BLaER1 (cell line): ENCODE results near the gene EXOC2.
"Not testable (repeated sequence)": the region's sequence is repeated elsewhere in the genome, so short reads cannot be mapped to it uniquely, and the experiment has no call there.

Experiments
- H3K27ac ChIP-seq: shearing (Covaris generic); formaldehyde crosslinking; 2 replicates; pipeline ENCODE4 v1.8.1; 2022
- H3K27me3 ChIP-seq: shearing (Covaris generic); formaldehyde crosslinking; 2 replicates; pipeline ENCODE4 v1.8.1; 2022
- H3K36me3 ChIP-seq: shearing (Covaris generic); formaldehyde crosslinking; 2 replicates; pipeline ENCODE4 v1.8.1; 2022
- H3K4me1 ChIP-seq: shearing (Covaris generic); formaldehyde crosslinking; 2 replicates; pipeline ENCODE4 v1.8.1; 2022
- H3K4me2 ChIP-seq: shearing (Covaris generic); formaldehyde crosslinking; 2 replicates; pipeline ENCODE4 v1.8.1; 2022
- H3K4me3 ChIP-seq: shearing (Covaris generic); formaldehyde crosslinking; 2 replicates; pipeline ENCODE4 v1.8.1; 2022
- H3K9ac ChIP-seq: shearing (Covaris generic); formaldehyde crosslinking; 2 replicates; pipeline ENCODE4 v1.8.1; 2022
- H3K9me3 ChIP-seq: shearing (Covaris generic); formaldehyde crosslinking; 2 replicates; pipeline ENCODE4 v1.8.1; 2022
- H4K20me1 ChIP-seq: shearing (Covaris generic); formaldehyde crosslinking; 2 replicates; pipeline ENCODE4 v1.8.1; 2022
- Cebpa-rat ChIP-seq: shearing (Covaris generic); IDR thresholded peaks from 2 replicates; pipeline ENCODE4 v1.8.1; 2022

EXOC2 gene

DNA sequence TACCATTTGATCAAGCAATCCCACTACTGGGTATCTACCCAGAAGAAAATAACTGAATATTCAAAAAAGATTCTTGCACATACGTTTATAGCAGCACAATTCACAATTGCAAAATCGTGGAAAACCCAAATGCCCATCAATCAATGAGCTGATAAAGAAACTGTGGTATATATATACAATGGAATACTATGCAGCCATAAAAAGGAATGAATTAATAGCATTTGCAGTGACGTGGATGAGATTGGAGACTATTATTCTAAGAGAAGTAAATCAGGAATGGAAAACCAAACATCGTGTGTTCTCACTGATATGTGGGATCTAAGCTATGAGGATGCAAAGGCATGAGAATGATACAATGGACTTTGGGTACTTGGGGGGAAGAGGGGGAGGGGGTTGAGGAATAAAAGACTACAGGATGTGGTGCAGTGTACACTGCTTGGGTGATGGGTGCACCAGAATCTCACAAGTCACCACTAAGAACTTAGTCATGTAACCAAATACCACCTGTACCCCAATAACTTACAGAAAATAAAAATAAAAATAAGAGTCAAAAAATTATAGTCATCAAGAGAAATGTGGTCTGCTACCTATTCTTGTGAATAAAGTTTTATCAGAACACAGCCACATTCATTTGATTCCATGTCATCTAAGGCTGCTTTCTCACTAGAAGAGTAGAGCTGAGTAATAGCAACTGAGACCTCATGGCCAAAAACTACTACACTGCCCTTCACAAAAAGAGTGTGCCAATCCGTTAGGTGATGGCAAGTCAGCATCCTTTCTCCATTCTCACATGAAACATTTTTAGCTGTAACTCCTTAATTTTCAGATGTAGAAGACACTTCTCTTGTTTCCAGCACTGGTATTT is 27.3 kb downstream of the EXOC2 start:
- TF ChIP-seq Cebpa-rat: no peak
- Histone ChIP-seq H3K4me2 (no peak overlapping the region), H3K4me3 (no peak overlapping the region)

GRCh38 chr6:663788-664187 is 29.2 kb downstream of the EXOC2 start:
- not testable (repeated sequence) for H3K9ac ChIP-seq, H3K36me3 ChIP-seq, H3K27me3 ChIP-seq, H4K20me1 ChIP-seq, H3K4me2 ChIP-seq, H3K4me3 ChIP-seq, H3K4me1 ChIP-seq, H3K27ac ChIP-seq
- peaks cover 31% of the 10 kb centered on the region for H3K9me3 ChIP-seq

More for the DNA sequence above, 27.3 kb downstream of the EXOC2 start:
- Histone ChIP-seq H3K27me3 (no peaks in the 10 kb centered on the region), H3K4me1 (peaks cover under 1% of the 10 kb centered on the region; the same call in 1 of the 2 replicates), H3K9me3 (peaks cover 31% of the 10 kb centered on the region), H3K36me3 (peaks cover 14% of the 10 kb centered on the region; the same call in 1 of the 2 replicates), H3K9ac (no peak overlapping the region), H3K27ac (no peak overlapping the region), H4K20me1 (peaks cover 14% of the 10 kb centered on the region; the same call in 1 of the 2 replicates)

- TF ChIP-seq Cebpa-rat: no peak
- no peaks in the 10 kb centered on the region; the same call in 1 of the 2 replicates for H4K20me1 ChIP-seq
- no peaks in the 10 kb centered on the region for H3K27me3 ChIP-seq
- H3K36me3 ChIP-seq: peaks cover 14% of the 10 kb centered on the region
- peaks cover 37% of the 10 kb centered on the region for H3K9me3 ChIP-seq
- peak overlapping the region; percentile 48 for H3K4me2 ChIP-seq
- H3K9ac ChIP-seq: no peak overlapping the region
- no peak overlapping the region for H3K27ac ChIP-seq
- peaks cover 6% of the 10 kb centered on the region for H3K4me1 ChIP-seq
- no peak overlapping the region for H3K4me3 ChIP-seq
These were observed 33.0 kb downstream of the EXOC2 start for GRCh38 chr6:659716-660581.

- no peak for TF ChIP-seq Cebpa-rat
- no peak overlapping the region for H3K27ac ChIP-seq
- no peak overlapping the region for H3K4me2 ChIP-seq
- no peaks in the 10 kb centered on the region for H3K27me3 ChIP-seq
- no peak overlapping the region for H3K4me3 ChIP-seq
- H3K36me3 ChIP-seq: peaks cover 19% of the 10 kb centered on the region
- H3K4me1 ChIP-seq: peaks cover 6% of the 10 kb centered on the region
- no peaks in the 10 kb centered on the region; the same call in 1 of the 2 replicates for H4K20me1 ChIP-seq
- peaks cover 42% of the 10 kb centered on the region for H3K9me3 ChIP-seq
- no peak overlapping the region for H3K9ac ChIP-seq
These were observed 34.7 kb downstream of the EXOC2 start for GRCh38 chr6:658244-658643.

GRCh38 chr6:657743-658142 is 35.2 kb downstream of the EXOC2 start:
- Histone ChIP-seq H4K20me1 (no peaks in the 10 kb centered on the region; the same call in 1 of the 2 replicates), H3K27ac (no peak overlapping the region), H3K36me3 (peaks cover 19% of the 10 kb centered on the region), H3K9ac (no peak overlapping the region), H3K9me3 (peaks cover 39% of the 10 kb centered on the region), H3K27me3 (no peaks in the 10 kb centered on the region), H3K4me1 (peaks cover 6% of the 10 kb centered on the region), H3K4me2 (no peak overlapping the region), H3K4me3 (no peak overlapping the region)
- TF ChIP-seq Cebpa-rat: no peak

GRCh38 chr6:656460-657252 is 36.3 kb downstream of the EXOC2 start, which contains the start of gene HUS1B:
HUS1B (minus strand) TSS chr6:657100; CDS start chr6:656944, 156 bp downstream.
- no peak within 1 kb of the TSS for H3K27ac ChIP-seq
- no peak within 1 kb of the TSS for H3K4me2 ChIP-seq

DNA sequence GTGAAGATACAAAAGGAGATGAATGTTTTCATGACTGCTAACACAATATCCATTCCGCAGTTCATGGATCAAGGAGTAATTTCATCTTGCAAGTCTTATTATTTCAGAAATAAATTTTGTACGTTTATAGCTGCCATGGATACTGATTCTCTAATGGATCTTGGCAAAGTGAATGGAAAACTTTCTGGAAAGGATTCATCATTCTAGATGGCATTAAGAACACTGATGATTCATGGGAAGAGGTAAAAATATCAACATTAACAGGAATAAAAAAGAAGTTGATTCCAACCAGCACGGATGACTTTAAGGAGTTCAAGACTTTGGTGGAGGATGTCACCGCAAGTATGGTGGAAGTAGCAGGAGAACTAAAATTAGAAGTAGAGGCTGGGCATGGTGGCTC is 38.8 kb downstream of the EXOC2 start:
- no peaks in the 10 kb centered on the region for H3K27me3 ChIP-seq
- TF ChIP-seq Cebpa-rat: no peak
- no peak overlapping the region for H3K27ac ChIP-seq
- H3K4me2 ChIP-seq: no peak overlapping the region
- H3K4me1 ChIP-seq: no peaks in the 10 kb centered on the region
- H3K4me3 ChIP-seq: no peak overlapping the region
- H3K9me3 ChIP-seq: peaks cover 29% of the 10 kb centered on the region
- peaks cover 19% of the 10 kb centered on the region for H3K36me3 ChIP-seq
- no peaks in the 10 kb centered on the region; the same call in 1 of the 2 replicates for H4K20me1 ChIP-seq
- no peak overlapping the region for H3K9ac ChIP-seq

More at GRCh38 chr6:656460-657252, 36.3 kb downstream of the EXOC2 start, which contains the start of gene HUS1B:
- H3K9me3 ChIP-seq: peaks cover 35% of the 10 kb centered on the region
- no peak for TF ChIP-seq Cebpa-rat
- peaks cover 19% of the 10 kb centered on the region for H3K36me3 ChIP-seq
- no peak within 1 kb of the TSS for H3K9ac ChIP-seq
- no peaks in the 10 kb centered on the region; the same call in 1 of the 2 replicates for H4K20me1 ChIP-seq
- peaks cover 6% of the 10 kb centered on the region for H3K4me1 ChIP-seq
- no peak within 1 kb of the TSS for H3K4me3 ChIP-seq
- H3K27me3 ChIP-seq: no peaks in the 10 kb centered on the region

DNA sequence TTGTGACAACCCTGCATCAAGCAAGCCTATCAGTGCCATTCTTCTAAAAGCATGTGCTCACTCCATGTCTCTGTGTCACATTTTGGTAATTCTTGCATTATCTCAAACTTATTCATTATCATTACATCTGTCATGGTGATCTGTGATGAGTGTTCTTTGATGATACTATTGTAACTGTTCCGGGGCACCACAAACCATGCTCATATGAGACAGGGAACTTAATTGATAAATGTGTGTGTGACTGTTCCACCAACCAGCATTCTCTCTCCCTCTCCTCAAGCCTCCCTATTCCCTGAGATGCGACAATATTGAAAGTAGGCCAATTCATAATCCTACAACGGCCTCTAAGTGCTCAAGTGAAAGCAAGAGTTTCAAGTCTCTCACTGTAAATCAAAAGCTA is 40.1 kb downstream of the EXOC2 start:
- no peak overlapping the region for H3K4me3 ChIP-seq
- H3K9ac ChIP-seq: no peak overlapping the region
- H3K4me2 ChIP-seq: no peak overlapping the region
- H4K20me1 ChIP-seq: no peaks in the 10 kb centered on the region; the same call in 1 of the 2 replicates
- H3K4me1 ChIP-seq: no peaks in the 10 kb centered on the region
- no peak overlapping the region for H3K27ac ChIP-seq
- H3K36me3 ChIP-seq: peaks cover 19% of the 10 kb centered on the region
- H3K9me3 ChIP-seq: peaks cover 29% of the 10 kb centered on the region
- H3K27me3 ChIP-seq: no peaks in the 10 kb centered on the region
- TF ChIP-seq Cebpa-rat: no peak

- no peak for TF ChIP-seq Cebpa-rat
- no peaks in the 10 kb centered on the region; the same call in 1 of the 2 replicates for H4K20me1 ChIP-seq
- no peaks in the 10 kb centered on the region for H3K27me3 ChIP-seq
- no peak overlapping the region for H3K9ac ChIP-seq
- H3K27ac ChIP-seq: no peak overlapping the region
- peaks cover 14% of the 10 kb centered on the region; the same call in 1 of the 2 replicates for H3K9me3 ChIP-seq
- no peaks in the 10 kb centered on the region for H3K4me1 ChIP-seq
- no peak overlapping the region for H3K4me2 ChIP-seq
- no peak overlapping the region for H3K4me3 ChIP-seq
- H3K36me3 ChIP-seq: peaks cover 5% of the 10 kb centered on the region; the same call in 1 of the 2 replicates
These were observed 42.8 kb downstream of the EXOC2 start for GRCh38 chr6:650098-650497.
